Nephron (organoid): Measurements from ENCODE around the gene ACTR5.

Experiments used
- H3K27ac Mint-ChIP-seq, 3 experiments: 2 replicates each; pipeline ENCODE4 v1.8.0; 2020; ENCODE audit warnings: mixed read lengths in 3 of 3, mild to moderate bottlenecking in 2 of 3, moderate library complexity in 1 of 3
- H3K27me3 Mint-ChIP-seq: 2 replicates; pipeline ENCODE4 v1.8.0; 2021; ENCODE audit warnings: low read depth, mild to moderate bottlenecking, moderate library complexity, mixed read lengths
- H3K36me3 Mint-ChIP-seq: 2 replicates; pipeline ENCODE4 v1.8.0; 2020; ENCODE audit warnings: low read depth, mixed read lengths
- H3K4me1 Mint-ChIP-seq: 2 replicates; pipeline ENCODE4 v1.8.0; 2020; ENCODE audit warnings: mixed read lengths
- H3K4me3 Mint-ChIP-seq, 3 experiments: 2 replicates each; pipeline ENCODE4 v1.8.0; 2020; ENCODE audit warnings: mild to moderate bottlenecking in 3 of 3, mixed read lengths in 3 of 3, moderate library complexity in 2 of 3
- H3K9me3 Mint-ChIP-seq: 2 replicates; pipeline ENCODE4 v1.8.0; 2020; ENCODE audit warnings: mixed read lengths
- CTCF ChIP-seq, 3 experiments: fragments of 200-600 bp; sonication (generic); IDR thresholded peaks; one replicate each; pipeline ENCODE4 v1.5.0; 2021; ENCODE audit warnings: antibody characterized with exemption in 3 of 3; ENCODE audit not compliant: unreplicated experiment in 3 of 3

The ACTR5 gene

GRCh38 chr20:38764567-38765318, 16.5 kb downstream of the ACTR5 start:
- H3K27me3 Mint-ChIP-seq: no peaks in the 10 kb centered on the region
- TF ChIP-seq CTCF (IDR thresholded peaks at IDR 0.05; ENCODE audit: unreplicated experiment in 3 of 3): no peak
- H3K9me3 Mint-ChIP-seq: no peaks in the 10 kb centered on the region
- peaks cover 82% of the 10 kb centered on the region for H3K36me3 Mint-ChIP-seq
- no peak overlapping the region for H3K27ac Mint-ChIP-seq
- H3K4me1 Mint-ChIP-seq: no peaks in the 10 kb centered on the region
- no peak overlapping the region for H3K4me3 Mint-ChIP-seq

GRCh38 chr20:38766071-38766470, 17.8 kb downstream of the ACTR5 start:
- H3K4me1 Mint-ChIP-seq: no peaks in the 10 kb centered on the region

GRCh38 chr20:38769376-38770295, 21.4 kb downstream of the ACTR5 start:
- Mint-ChIP-seq H3K27ac (no peak overlapping the region), H3K27me3 (no peaks in the 10 kb centered on the region), H3K4me1 (no peaks in the 10 kb centered on the region), H3K36me3 (peaks cover 78% of the 10 kb centered on the region), H3K9me3 (peaks cover 12% of the 10 kb centered on the region), H3K4me3 (no peak overlapping the region)
- no peak for TF ChIP-seq CTCF (IDR thresholded peaks at IDR 0.05; ENCODE audit: unreplicated experiment in 3 of 3)

More at GRCh38 chr20:38766071-38766470, 17.8 kb downstream of the ACTR5 start:
- no peaks in the 10 kb centered on the region for H3K9me3 Mint-ChIP-seq
- H3K4me3 Mint-ChIP-seq: no peak overlapping the region
- no peak overlapping the region for H3K27ac Mint-ChIP-seq
- H3K27me3 Mint-ChIP-seq: no peaks in the 10 kb centered on the region
- peaks cover 70% of the 10 kb centered on the region for H3K36me3 Mint-ChIP-seq
- no peak for TF ChIP-seq CTCF (IDR thresholded peaks at IDR 0.05; ENCODE audit: unreplicated experiment in 3 of 3)

GRCh38 chr20:38770546-38770945, 22.3 kb downstream of the ACTR5 start:
- peaks cover 14% of the 10 kb centered on the region for H3K9me3 Mint-ChIP-seq
- no peaks in the 10 kb centered on the region for H3K27me3 Mint-ChIP-seq
- no peak overlapping the region for H3K4me3 Mint-ChIP-seq
- H3K27ac Mint-ChIP-seq: no peak overlapping the region
- H3K4me1 Mint-ChIP-seq: no peaks in the 10 kb centered on the region
- no peak for TF ChIP-seq CTCF (IDR thresholded peaks at IDR 0.05; ENCODE audit: unreplicated experiment in 3 of 3)
- H3K36me3 Mint-ChIP-seq: peaks cover 81% of the 10 kb centered on the region

- TF ChIP-seq CTCF (IDR thresholded peaks at IDR 0.05; ENCODE audit: unreplicated experiment in 3 of 3): no peak
- Mint-ChIP-seq H3K9me3 (peaks cover 14% of the 10 kb centered on the region), H3K27ac (no peak overlapping the region), H3K36me3 (peaks cover 81% of the 10 kb centered on the region), H3K27me3 (no peaks in the 10 kb centered on the region), H3K4me1 (no peaks in the 10 kb centered on the region), H3K4me3 (no peak overlapping the region)
Observed at GRCh38 chr20:38770970-38771369, 22.7 kb downstream of the ACTR5 start.
